Transverse colon (tissue), 3 donors: Measurements from ENCODE around the gene KRTAP10-11.

Experiments
- POLR2A ChIP-seq: fragments of 450-650 bp; IDR thresholded peaks from one replicate; pipeline ENCODE4 v1.6.1; 2016; ENCODE audit warnings: antibody characterized with exemption, mild to moderate bottlenecking, moderate library complexity
- TF ChIP-seq, protein P1 (sequence below), 5 experiments: fragments of 200-600 bp in 3 of 5; fragments of 450-650 bp in 2 of 5; sonication (generic) in 3 of 5; IDR thresholded peaks; 1 replicate in 2 of 5; 2 replicates in 3 of 5; pipeline ENCODE4 v1.5.1; 2016 to 2017; ENCODE audit warnings: antibody characterized with exemption in 5 of 5, inconsistent platforms in 3 of 5, mild to moderate bottlenecking in 2 of 5, moderate library complexity in 1 of 5

- no peak for TF ChIP-seq POLR2A
- TF ChIP-seq, protein P1, sequence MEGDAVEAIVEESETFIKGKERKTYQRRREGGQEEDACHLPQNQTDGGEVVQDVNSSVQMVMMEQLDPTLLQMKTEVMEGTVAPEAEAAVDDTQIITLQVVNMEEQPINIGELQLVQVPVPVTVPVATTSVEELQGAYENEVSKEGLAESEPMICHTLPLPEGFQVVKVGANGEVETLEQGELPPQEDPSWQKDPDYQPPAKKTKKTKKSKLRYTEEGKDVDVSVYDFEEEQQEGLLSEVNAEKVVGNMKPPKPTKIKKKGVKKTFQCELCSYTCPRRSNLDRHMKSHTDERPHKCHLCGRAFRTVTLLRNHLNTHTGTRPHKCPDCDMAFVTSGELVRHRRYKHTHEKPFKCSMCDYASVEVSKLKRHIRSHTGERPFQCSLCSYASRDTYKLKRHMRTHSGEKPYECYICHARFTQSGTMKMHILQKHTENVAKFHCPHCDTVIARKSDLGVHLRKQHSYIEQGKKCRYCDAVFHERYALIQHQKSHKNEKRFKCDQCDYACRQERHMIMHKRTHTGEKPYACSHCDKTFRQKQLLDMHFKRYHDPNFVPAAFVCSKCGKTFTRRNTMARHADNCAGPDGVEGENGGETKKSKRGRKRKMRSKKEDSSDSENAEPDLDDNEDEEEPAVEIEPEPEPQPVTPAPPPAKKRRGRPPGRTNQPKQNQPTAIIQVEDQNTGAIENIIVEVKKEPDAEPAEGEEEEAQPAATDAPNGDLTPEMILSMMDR (IDR thresholded peaks at IDR 0.05), result no peak
Measured at GRCh38 chr21:44606495-44606894, 39.7 kb upstream of the KRTAP10-11 start.
